ENCODE measurements around the gene FIGNL1. TPM values are rescaled to one million over a fixed set of nuclear protein-coding genes. Genes with fewer than 3 reads are reported as not detected.

FIGNL1 gene
- total RNA-seq, 1 experiment from 2014 or later = 25.7 TPM

DNA sequence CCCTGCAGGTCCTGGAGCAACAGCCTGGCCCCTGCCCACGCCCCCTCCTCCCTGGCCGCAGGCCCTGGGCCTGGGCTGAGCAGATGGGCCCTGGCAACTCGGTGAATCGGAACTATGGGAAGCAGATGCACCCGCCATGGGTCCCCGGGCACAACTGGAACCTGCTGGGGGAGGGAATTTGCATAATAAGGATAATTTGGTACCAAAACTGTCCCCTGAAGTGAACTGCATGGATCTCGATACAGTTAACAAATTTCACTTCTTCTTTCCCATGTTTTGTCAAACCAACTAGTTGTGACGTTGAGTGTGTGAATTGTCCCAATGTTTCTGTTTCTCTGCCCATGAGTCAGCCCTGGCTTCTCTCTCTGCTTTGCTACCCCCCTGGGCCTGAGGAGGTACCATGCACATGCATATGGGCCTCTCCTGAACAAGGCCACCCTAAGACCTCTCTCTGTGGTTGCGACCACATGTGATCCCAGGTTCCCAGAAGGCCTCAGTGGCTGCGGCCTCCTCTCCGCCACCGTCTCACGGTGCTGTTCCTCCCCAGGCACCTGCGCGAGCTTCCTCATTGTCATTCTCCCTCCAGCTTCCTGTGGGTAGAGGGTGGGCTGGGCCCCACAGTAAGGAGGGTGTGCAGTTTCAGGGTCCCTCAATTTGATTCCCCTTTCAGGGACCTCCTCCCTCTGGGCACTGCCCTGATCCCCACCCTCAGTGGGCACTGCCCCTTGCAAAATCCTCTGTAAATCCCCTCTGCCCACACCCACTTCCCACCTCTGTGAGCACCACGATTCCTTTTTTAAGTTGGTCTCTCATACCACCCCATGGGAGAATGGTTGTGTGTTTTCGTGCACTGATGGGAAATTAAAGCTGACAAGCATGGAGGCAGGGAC is 40.0 kb downstream of the FIGNL1 start:
- POLR2A ChIA-PET (ENCODE audit: unreplicated experiment) = no interaction called here
- H3K4me3 ChIP-seq = no peak overlapping the region
- TF ChIP-seq, protein P1, sequence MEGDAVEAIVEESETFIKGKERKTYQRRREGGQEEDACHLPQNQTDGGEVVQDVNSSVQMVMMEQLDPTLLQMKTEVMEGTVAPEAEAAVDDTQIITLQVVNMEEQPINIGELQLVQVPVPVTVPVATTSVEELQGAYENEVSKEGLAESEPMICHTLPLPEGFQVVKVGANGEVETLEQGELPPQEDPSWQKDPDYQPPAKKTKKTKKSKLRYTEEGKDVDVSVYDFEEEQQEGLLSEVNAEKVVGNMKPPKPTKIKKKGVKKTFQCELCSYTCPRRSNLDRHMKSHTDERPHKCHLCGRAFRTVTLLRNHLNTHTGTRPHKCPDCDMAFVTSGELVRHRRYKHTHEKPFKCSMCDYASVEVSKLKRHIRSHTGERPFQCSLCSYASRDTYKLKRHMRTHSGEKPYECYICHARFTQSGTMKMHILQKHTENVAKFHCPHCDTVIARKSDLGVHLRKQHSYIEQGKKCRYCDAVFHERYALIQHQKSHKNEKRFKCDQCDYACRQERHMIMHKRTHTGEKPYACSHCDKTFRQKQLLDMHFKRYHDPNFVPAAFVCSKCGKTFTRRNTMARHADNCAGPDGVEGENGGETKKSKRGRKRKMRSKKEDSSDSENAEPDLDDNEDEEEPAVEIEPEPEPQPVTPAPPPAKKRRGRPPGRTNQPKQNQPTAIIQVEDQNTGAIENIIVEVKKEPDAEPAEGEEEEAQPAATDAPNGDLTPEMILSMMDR (conservative IDR thresholded peaks at IDR 0.05) = no peak
- no peak for TF ChIP-seq EZH2 (IDR thresholded peaks at IDR 0.05; ENCODE audit: low read depth)
- no peak overlapping the region for H3K27ac ChIP-seq
- no peaks in the 10 kb centered on the region for H3K9me3 ChIP-seq (ENCODE audit: insufficient read depth, low read depth)
- peaks cover 79% of the 10 kb centered on the region for H3K27me3 ChIP-seq (ENCODE audit: insufficient read depth, low read depth)
- H4K20me1 ChIP-seq (ENCODE audit: insufficient read depth) = no peaks in the 10 kb centered on the region; the same call in 1 of the 2 replicates
- no peaks in the 10 kb centered on the region for H3K36me3 ChIP-seq (ENCODE audit: low read depth)
- no peaks in the 10 kb centered on the region for H3F3A ChIP-seq (ENCODE audit: insufficient read depth, low read depth)
- CTCF ChIA-PET = no interaction called here
- H3K79me2 ChIP-seq (ENCODE audit: low read depth) = no peaks in the 10 kb centered on the region
- no peaks in the 10 kb centered on the region for H3K4me1 ChIP-seq (replicated peaks; ENCODE audit: insufficient read depth)
- no peak overlapping the region for H3K4me2 ChIP-seq
- intact Hi-C loops (cut with micrococcal nuclease; ENCODE audit: unreplicated experiment) = no loop called here
- no peaks in the 10 kb centered on the region for H3K9me2 ChIP-seq (ENCODE audit: insufficient read depth)
- no peak overlapping the region for H2AFZ ChIP-seq
- no TSS peak for BruUV-seq (replicated peaks)
- no peak for DNase-seq

DNA sequence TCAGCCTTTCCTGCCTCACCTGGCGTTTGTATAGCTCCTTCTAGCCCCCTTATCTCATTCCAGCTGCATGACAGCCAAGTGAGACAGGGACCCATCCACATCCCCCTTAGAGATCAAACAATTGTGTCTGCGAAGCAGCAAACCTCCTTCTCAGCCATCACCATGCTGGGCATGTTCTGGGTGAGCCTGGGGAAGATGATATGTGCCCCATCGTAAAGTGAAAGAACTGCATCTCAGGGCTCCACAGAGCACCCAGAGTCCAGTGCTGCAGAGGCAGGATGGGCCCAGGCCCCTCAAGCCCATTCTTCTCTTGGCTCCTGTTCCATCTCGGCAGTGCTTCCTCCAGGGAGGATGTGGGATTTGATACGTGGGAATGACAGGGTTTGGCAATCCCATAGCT is 43.2 kb downstream of the FIGNL1 start:
- no peak overlapping the region for H3K27ac ChIP-seq
- H3K79me2 ChIP-seq (ENCODE audit: low read depth) = no peaks in the 10 kb centered on the region
- H2AFZ ChIP-seq = no peak overlapping the region
- CTCF ChIA-PET = no interaction called here
- H3K9me3 ChIP-seq (ENCODE audit: insufficient read depth, low read depth) = no peaks in the 10 kb centered on the region
- no peaks in the 10 kb centered on the region for H3K36me3 ChIP-seq (ENCODE audit: low read depth)
- H4K20me1 ChIP-seq (ENCODE audit: insufficient read depth) = no peaks in the 10 kb centered on the region; the same call in 1 of the 2 replicates
- H3K4me2 ChIP-seq = no peak overlapping the region
- no peaks in the 10 kb centered on the region for H3K9me2 ChIP-seq (ENCODE audit: insufficient read depth)
- H3K27me3 ChIP-seq (ENCODE audit: insufficient read depth, low read depth) = peaks cover 100% of the 10 kb centered on the region
- POLR2A ChIA-PET (ENCODE audit: unreplicated experiment) = no interaction called here
- H3K4me3 ChIP-seq = no peak overlapping the region
- no peak for DNase-seq
- BruUV-seq (replicated peaks) = no TSS peak
- H3F3A ChIP-seq (ENCODE audit: insufficient read depth, low read depth) = no peaks in the 10 kb centered on the region
- TF ChIP-seq, protein P1 (conservative IDR thresholded peaks at IDR 0.05) = no peak
- TF ChIP-seq EZH2 (IDR thresholded peaks at IDR 0.05; ENCODE audit: low read depth) = no peak
- no peaks in the 10 kb centered on the region for H3K4me1 ChIP-seq (replicated peaks; ENCODE audit: insufficient read depth)
- intact Hi-C loops (cut with micrococcal nuclease; ENCODE audit: unreplicated experiment) = no loop called here

- Histone ChIP-seq H3F3A (ENCODE audit: insufficient read depth, low read depth) (no peaks in the 10 kb centered on the region), H3K4me2 (no peak overlapping the region), H2AFZ (no peak overlapping the region), H3K27me3 (ENCODE audit: insufficient read depth, low read depth) (peaks cover 100% of the 10 kb centered on the region), H3K4me3 (no peak overlapping the region), H3K36me3 (ENCODE audit: low read depth) (no peaks in the 10 kb centered on the region), H4K20me1 (ENCODE audit: insufficient read depth) (no peaks in the 10 kb centered on the region; the same call in 1 of the 2 replicates), H3K79me2 (ENCODE audit: low read depth) (no peaks in the 10 kb centered on the region), H3K27ac (no peak overlapping the region), H3K9me3 (ENCODE audit: insufficient read depth, low read depth) (no peaks in the 10 kb centered on the region), H3K9me2 (ENCODE audit: insufficient read depth) (no peaks in the 10 kb centered on the region), H3K4me1 (replicated peaks; ENCODE audit: insufficient read depth) (no peaks in the 10 kb centered on the region)
- BruUV-seq (replicated peaks) = no TSS peak
- CTCF ChIA-PET = no interaction called here
- TF ChIP-seq, protein P1 (conservative IDR thresholded peaks at IDR 0.05) = no peak
- TF ChIP-seq EZH2 (IDR thresholded peaks at IDR 0.05; ENCODE audit: low read depth) = no peak
- POLR2A ChIA-PET (ENCODE audit: unreplicated experiment) = no interaction called here
- intact Hi-C loops (cut with micrococcal nuclease; ENCODE audit: unreplicated experiment) = no loop called here
- no peak for DNase-seq
Measured at GRCh38 chr7:50405221-50405620, 44.9 kb downstream of the FIGNL1 start.

Data from PC-9 (cell line).